GM23338 (cell line): ENCODE measurements around the gene TRMT5. TPM values are rescaled to one million over a fixed set of nuclear protein-coding genes. Genes with fewer than 3 reads are reported as not detected.

Experiments used
- ATAC-seq: fragments of 200-7000 bp; cut with Tn5 transposase; 3 replicates; pipeline ENCODE4 v1.9.1; 2020
- DNase-seq: peaks from one replicate; pipeline ENCODE4 v3.0.0-alpha.2; 2015; ENCODE audit warnings: low spot score
- H2AFZ ChIP-seq: fragments of 200-600 bp; sonication (generic); 2 replicates; pipeline ENCODE4 v1.8.0; 2016; ENCODE audit warnings: antibody characterized with exemption, mild to moderate bottlenecking, moderate library complexity
- H3F3A ChIP-seq: fragments of 200-600 bp; sonication (generic); replicated peaks from 2 replicates; pipeline ENCODE4 v1.8.0; 2017; ENCODE audit warnings: antibody characterized with exemption, mixed run types, low read depth
- H3K27ac ChIP-seq: fragments of 200-600 bp; sonication (generic); 2 replicates; pipeline ENCODE4 v1.6.1; 2016; ENCODE audit warnings: low read depth
- H3K27me3 ChIP-seq: fragments of 200-600 bp; sonication (generic); 2 replicates; pipeline ENCODE4 v1.8.0; 2016; ENCODE audit warnings: mild to moderate bottlenecking, mixed run types, moderate library complexity; ENCODE audit not compliant: insufficient read depth
- H3K36me3 ChIP-seq: fragments of 200-600 bp; sonication (generic); 2 replicates; pipeline ENCODE4 v1.8.0; 2016; ENCODE audit warnings: mild to moderate bottlenecking; ENCODE audit not compliant: insufficient read depth
- H3K4me1 ChIP-seq: fragments of 200-600 bp; sonication (generic); 2 replicates; pipeline ENCODE4 v1.8.0; 2016; ENCODE audit warnings: mild to moderate bottlenecking, moderate library complexity; ENCODE audit not compliant: insufficient read depth
- H3K4me2 ChIP-seq: fragments of 200-600 bp; sonication (generic); 2 replicates; pipeline ENCODE4 v1.7.1; 2017; ENCODE audit warnings: mixed run types
- H3K4me3 ChIP-seq: fragments of 200-600 bp; sonication (generic); 2 replicates; pipeline ENCODE4 v1.6.1; 2016; ENCODE audit warnings: mixed run types
- H3K79me2 ChIP-seq: fragments of 200-600 bp; sonication (generic); replicated peaks from 2 replicates; pipeline ENCODE4 v1.8.0; 2017; ENCODE audit warnings: mild to moderate bottlenecking; ENCODE audit not compliant: insufficient read depth
- H3K9me2 ChIP-seq: fragments of 200-600 bp; sonication (generic); 2 replicates; pipeline ENCODE4 v1.8.0; 2017; ENCODE audit not compliant: insufficient read depth
- H4K20me1 ChIP-seq: fragments of 200-600 bp; sonication (generic); replicated peaks from 2 replicates; pipeline ENCODE4 v1.8.0; 2017; ENCODE audit warnings: mild to moderate bottlenecking; ENCODE audit not compliant: insufficient read depth
- H3K27ac Mint-ChIP-seq: 2 replicates; pipeline ENCODE4 v1.8.0; 2020; ENCODE audit warnings: inconsistent platforms, mild to moderate bottlenecking, moderate library complexity, mixed read lengths
- H3K27me3 Mint-ChIP-seq: 3 replicates; pipeline ENCODE4 v1.8.0; 2022; ENCODE audit warnings: low read depth, mild to moderate bottlenecking, moderate library complexity, mixed read lengths, inconsistent platforms; ENCODE audit not compliant: insufficient read depth, poor library complexity
- H3K36me3 Mint-ChIP-seq: 3 replicates; pipeline ENCODE4 v1.8.0; 2021; ENCODE audit warnings: low read depth, mild to moderate bottlenecking, inconsistent platforms, moderate library complexity, mixed read lengths
- H3K4me1 Mint-ChIP-seq: 3 replicates; pipeline ENCODE4 v1.8.0; 2020; ENCODE audit warnings: mild to moderate bottlenecking, inconsistent platforms, mixed read lengths
- H3K4me3 Mint-ChIP-seq: 3 replicates; pipeline ENCODE4 v1.8.0; 2021; ENCODE audit warnings: moderate library complexity, mild to moderate bottlenecking, inconsistent platforms, mixed read lengths
- H3K9me3 Mint-ChIP-seq: 3 replicates; pipeline ENCODE4 v1.8.0; 2020; ENCODE audit warnings: moderate library complexity, mild to moderate bottlenecking, inconsistent platforms, mixed read lengths
- EZH2 ChIP-seq: fragments of 200-600 bp; sonication (generic); IDR thresholded peaks from one replicate; pipeline ENCODE4 v1.8.0; 2017; ENCODE audit warnings: antibody characterized with exemption, mild to moderate bottlenecking, low read depth; ENCODE audit not compliant: unreplicated experiment
- polyA plus RNA-seq: library from polyadenylated mRNA; unstranded; fragments of >200 nt; fragmentation: Nextera tagmentation; extraction: Ambion mirVana; gene quantifications from 2 replicates; pipeline ENCODE4 v1.2.1, GENCODE V29; 2016
- total RNA-seq: library from RNA; depleted of rRNA; stranded (reverse); fragments of >200 nt; shearing (Covaris generic); gene quantifications from 2 replicates; pipeline ENCODE4 v1.2.3, GENCODE V29; 2014
- TF ChIP-seq, protein P1 (sequence below): fragments of 250-450 bp; sonication (Bioruptor Pico); IDR thresholded peaks from 2 replicates; pipeline ENCODE4 v1.5.0; 2020; ENCODE audit warnings: mild to moderate bottlenecking, moderate library complexity
- TF ChIP-seq, protein P2 (sequence below): IDR thresholded peaks from 2 replicates; pipeline ENCODE4 v1.6.1; 2016; ENCODE audit warnings: antibody characterized with exemption
- TF ChIP-seq, protein P3 (sequence below), 2 experiments: fragments of 200-600 bp in 1 of 2; sonication (generic) in 1 of 2; conservative IDR thresholded peaks; 2 replicates each; pipeline versions ENCODE4 v1.5.1 to v1.6.1; 2016 to 2017; ENCODE audit warnings: antibody characterized with exemption in 2 of 2, low read depth in 2 of 2, mild to moderate bottlenecking in 2 of 2, moderate library complexity in 1 of 2

TRMT5 gene
- total and polyA plus RNA-seq, 2 experiments from 2014 or later, result 9.8 to 18.4 TPM

DNA sequence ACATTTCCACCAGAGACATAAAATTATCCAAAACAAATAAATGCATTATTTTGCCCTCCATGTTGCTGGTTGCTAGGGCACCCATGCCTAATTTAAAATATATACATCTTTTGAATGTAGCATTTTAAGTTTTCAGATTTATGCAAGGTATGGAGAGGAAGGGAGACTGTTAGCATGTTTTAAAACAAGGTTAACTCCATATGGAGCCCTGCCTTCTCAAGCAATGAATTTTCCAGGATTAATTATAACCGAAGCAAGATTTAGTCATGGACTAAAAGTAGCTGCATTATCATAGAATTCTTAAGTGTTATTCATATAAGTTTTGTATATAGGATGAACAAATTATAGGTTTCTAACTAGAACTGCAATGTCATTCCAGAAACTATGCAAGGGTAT is 37.2 kb downstream of the TRMT5 start (continued):
- TF ChIP-seq, protein P1, sequence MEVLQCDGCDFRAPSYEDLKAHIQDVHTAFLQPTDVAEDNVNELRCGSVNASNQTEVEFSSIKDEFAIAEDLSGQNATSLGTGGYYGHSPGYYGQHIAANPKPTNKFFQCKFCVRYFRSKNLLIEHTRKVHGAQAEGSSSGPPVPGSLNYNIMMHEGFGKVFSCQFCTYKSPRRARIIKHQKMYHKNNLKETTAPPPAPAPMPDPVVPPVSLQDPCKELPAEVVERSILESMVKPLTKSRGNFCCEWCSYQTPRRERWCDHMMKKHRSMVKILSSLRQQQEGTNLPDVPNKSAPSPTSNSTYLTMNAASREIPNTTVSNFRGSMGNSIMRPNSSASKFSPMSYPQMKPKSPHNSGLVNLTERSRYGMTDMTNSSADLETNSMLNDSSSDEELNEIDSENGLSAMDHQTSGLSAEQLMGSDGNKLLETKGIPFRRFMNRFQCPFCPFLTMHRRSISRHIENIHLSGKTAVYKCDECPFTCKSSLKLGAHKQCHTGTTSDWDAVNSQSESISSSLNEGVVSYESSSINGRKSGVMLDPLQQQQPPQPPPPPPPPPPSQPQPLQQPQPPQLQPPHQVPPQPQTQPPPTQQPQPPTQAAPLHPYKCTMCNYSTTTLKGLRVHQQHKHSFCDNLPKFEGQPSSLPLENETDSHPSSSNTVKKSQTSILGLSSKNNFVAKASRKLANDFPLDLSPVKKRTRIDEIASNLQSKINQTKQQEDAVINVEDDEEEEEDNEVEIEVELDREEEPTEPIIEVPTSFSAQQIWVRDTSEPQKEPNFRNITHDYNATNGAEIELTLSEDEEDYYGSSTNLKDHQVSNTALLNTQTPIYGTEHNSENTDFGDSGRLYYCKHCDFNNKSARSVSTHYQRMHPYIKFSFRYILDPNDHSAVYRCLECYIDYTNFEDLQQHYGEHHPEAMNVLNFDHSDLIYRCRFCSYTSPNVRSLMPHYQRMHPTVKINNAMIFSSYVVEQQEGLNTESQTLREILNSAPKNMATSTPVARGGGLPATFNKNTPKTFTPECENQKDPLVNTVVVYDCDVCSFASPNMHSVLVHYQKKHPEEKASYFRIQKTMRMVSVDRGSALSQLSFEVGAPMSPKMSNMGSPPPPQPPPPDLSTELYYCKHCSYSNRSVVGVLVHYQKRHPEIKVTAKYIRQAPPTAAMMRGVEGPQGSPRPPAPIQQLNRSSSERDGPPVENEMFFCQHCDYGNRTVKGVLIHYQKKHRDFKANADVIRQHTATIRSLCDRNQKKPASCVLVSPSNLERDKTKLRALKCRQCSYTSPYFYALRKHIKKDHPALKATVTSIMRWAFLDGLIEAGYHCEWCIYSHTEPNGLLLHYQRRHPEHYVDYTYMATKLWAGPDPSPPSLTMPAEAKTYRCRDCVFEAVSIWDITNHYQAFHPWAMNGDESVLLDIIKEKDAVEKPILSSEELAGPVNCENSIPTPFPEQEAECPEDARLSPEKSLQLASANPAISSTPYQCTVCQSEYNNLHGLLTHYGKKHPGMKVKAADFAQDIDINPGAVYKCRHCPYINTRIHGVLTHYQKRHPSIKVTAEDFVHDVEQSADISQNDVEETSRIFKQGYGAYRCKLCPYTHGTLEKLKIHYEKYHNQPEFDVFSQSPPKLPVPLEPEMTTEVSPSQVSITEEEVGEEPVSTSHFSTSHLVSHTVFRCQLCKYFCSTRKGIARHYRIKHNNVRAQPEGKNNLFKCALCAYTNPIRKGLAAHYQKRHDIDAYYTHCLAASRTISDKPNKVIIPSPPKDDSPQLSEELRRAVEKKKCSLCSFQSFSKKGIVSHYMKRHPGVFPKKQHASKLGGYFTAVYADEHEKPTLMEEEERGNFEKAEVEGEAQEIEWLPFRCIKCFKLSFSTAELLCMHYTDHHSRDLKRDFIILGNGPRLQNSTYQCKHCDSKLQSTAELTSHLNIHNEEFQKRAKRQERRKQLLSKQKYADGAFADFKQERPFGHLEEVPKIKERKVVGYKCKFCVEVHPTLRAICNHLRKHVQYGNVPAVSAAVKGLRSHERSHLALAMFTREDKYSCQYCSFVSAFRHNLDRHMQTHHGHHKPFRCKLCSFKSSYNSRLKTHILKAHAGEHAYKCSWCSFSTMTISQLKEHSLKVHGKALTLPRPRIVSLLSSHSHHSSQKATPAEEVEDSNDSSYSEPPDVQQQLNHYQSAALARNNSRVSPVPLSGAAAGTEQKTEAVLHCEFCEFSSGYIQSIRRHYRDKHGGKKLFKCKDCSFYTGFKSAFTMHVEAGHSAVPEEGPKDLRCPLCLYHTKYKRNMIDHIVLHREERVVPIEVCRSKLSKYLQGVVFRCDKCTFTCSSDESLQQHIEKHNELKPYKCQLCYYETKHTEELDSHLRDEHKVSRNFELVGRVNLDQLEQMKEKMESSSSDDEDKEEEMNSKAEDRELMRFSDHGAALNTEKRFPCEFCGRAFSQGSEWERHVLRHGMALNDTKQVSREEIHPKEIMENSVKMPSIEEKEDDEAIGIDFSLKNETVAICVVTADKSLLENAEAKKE (CRISPR knock-in tag), result no peak
- TF ChIP-seq, protein P2, sequence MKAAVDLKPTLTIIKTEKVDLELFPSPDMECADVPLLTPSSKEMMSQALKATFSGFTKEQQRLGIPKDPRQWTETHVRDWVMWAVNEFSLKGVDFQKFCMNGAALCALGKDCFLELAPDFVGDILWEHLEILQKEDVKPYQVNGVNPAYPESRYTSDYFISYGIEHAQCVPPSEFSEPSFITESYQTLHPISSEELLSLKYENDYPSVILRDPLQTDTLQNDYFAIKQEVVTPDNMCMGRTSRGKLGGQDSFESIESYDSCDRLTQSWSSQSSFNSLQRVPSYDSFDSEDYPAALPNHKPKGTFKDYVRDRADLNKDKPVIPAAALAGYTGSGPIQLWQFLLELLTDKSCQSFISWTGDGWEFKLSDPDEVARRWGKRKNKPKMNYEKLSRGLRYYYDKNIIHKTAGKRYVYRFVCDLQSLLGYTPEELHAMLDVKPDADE, result no peak
- TF ChIP-seq, protein P3, sequence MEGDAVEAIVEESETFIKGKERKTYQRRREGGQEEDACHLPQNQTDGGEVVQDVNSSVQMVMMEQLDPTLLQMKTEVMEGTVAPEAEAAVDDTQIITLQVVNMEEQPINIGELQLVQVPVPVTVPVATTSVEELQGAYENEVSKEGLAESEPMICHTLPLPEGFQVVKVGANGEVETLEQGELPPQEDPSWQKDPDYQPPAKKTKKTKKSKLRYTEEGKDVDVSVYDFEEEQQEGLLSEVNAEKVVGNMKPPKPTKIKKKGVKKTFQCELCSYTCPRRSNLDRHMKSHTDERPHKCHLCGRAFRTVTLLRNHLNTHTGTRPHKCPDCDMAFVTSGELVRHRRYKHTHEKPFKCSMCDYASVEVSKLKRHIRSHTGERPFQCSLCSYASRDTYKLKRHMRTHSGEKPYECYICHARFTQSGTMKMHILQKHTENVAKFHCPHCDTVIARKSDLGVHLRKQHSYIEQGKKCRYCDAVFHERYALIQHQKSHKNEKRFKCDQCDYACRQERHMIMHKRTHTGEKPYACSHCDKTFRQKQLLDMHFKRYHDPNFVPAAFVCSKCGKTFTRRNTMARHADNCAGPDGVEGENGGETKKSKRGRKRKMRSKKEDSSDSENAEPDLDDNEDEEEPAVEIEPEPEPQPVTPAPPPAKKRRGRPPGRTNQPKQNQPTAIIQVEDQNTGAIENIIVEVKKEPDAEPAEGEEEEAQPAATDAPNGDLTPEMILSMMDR (conservative IDR thresholded peaks at IDR 0.05; ENCODE audit: low read depth in 2 of 2), result no peak

DNA sequence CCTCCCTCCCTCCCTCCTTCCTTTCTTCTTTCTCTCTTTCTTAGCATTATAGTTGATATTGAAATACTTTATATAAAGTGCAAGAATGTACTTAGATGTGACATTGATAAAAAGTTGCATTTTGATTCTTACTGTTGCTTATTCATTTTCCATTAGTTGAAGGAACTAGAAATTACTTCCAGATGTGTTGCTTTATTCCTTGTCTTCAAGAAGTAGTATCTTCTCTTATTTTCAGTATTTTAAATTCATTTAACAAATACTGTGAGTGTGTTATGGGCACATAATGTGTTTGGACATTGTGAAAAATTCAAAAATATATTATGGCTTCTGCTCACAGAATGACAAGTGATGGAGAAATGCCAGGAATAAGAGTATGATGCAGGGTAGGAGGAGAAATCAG is 45.6 kb downstream of the TRMT5 start:
- Histone ChIP-seq H3K27ac (no peak overlapping the region), H3F3A (no peaks in the 10 kb centered on the region), H3K36me3 (no peaks in the 10 kb centered on the region), H3K79me2 (no peaks in the 10 kb centered on the region; the same call in none of the 2 replicates), H3K4me1 (0 out of 2 replicates have a peak, but pooled peaks cover 8% of the 10 kb centered on the region), H3K4me3 (no peak overlapping the region), H3K4me2 (no peak overlapping the region), H2AFZ (no peak overlapping the region), H3K9me2 (no peaks in the 10 kb centered on the region), H4K20me1 (0 out of 2 replicates have a peak, but pooled peaks cover 8% of the 10 kb centered on the region), H3K27me3 (no peaks in the 10 kb centered on the region)
- Mint-ChIP-seq H3K27me3 (no peaks in the 10 kb centered on the region), H3K36me3 (no peaks in the 10 kb centered on the region), H3K4me1 (peaks cover 11% of the 10 kb centered on the region; the same call in 2 of the 3 replicates), H3K4me3 (no peak overlapping the region), H3K9me3 (no peaks in the 10 kb centered on the region), H3K27ac (no peak overlapping the region)
- no peak for DNase-seq
- ATAC-seq, result no peak
- TF ChIP-seq EZH2, result no peak
- TF ChIP-seq, protein P1 (CRISPR knock-in tag), result no peak
